Kidney (tissue), 14 donors: ENCODE measurements around the gene AK9. TPM values are rescaled to one million over a fixed set of nuclear protein-coding genes. Genes with fewer than 3 reads are reported as not detected.

Source experiments
- DNase-seq, 5 donors: peaks; one replicate each; pipeline ENCODE4 v3.0.0-alpha.2; 2013 to 2020
- FAIRE-seq: peaks from 2 replicates; lab custom pipeline; 2012; peaks lifted over from hg19 to GRCh38; lab: Jason Lieb, UNC
- H3K27ac ChIP-seq, 2 donors: one replicate each; pipeline ENCODE4 v1.7.0; 2013; ENCODE audit warnings: low read depth in 2 of 2, low read length in 2 of 2, inconsistent platforms in 1 of 2
- H3K27me3 ChIP-seq: one replicate; pipeline ENCODE4 v1.7.1; 2013; ENCODE audit warnings: low read length, inconsistent platforms; ENCODE audit not compliant: control insufficient read depth, insufficient read depth
- H3K36me3 ChIP-seq, 3 donors: one replicate each; pipeline versions ENCODE4 v1.7.0 to v1.7.1; 2013; ENCODE audit warnings: low read length in 3 of 3, control low read depth in 1 of 3, inconsistent platforms in 1 of 3; ENCODE audit not compliant: insufficient read depth in 3 of 3, control insufficient read depth in 2 of 3
- H3K4me1 ChIP-seq, 3 donors: one replicate each; pipeline versions ENCODE4 v1.7.0 to v1.7.1; 2013; ENCODE audit warnings: low read length in 3 of 3, inconsistent platforms in 1 of 3, low read depth in 1 of 3; ENCODE audit not compliant: control insufficient read depth in 2 of 3, insufficient read depth in 2 of 3
- H3K4me3 ChIP-seq, 3 donors: one replicate each; pipeline versions ENCODE4 v1.7.0 to v1.8.1; 2013; ENCODE audit warnings: low read length in 3 of 3, control low read depth in 1 of 3, inconsistent platforms in 1 of 3
- H3K9ac ChIP-seq, 3 donors: one replicate each; pipeline versions ENCODE4 v1.7.0 to v1.7.1; 2013; ENCODE audit warnings: low read length in 3 of 3, control low read depth in 1 of 3, inconsistent platforms in 1 of 3
- H3K9me3 ChIP-seq, 3 donors: one replicate each; pipeline versions ENCODE4 v1.7.0 to v1.7.1; 2013; ENCODE audit warnings: low read length in 3 of 3, control low read depth in 1 of 3, inconsistent platforms in 1 of 3; ENCODE audit not compliant: control insufficient read depth in 2 of 3, insufficient read depth in 1 of 3
- CTCF ChIP-seq: IDR thresholded peaks from 3 replicates; pipeline ENCODE4 v1.5.1; 2012; ENCODE audit warnings: mild to moderate bottlenecking, moderate library complexity, borderline replicate concordance; ENCODE audit not compliant: insufficient read depth; ENCODE audit errors: extremely low read depth
- intact Hi-C: fragments of 100-400 bp; cut with DNase I; formaldehyde crosslinking; loops from one replicate; pipeline ENCODE4 v1.11.1; 2022
- polyA plus RNA-seq: library from polyadenylated mRNA; stranded (reverse); fragments of 350-450 nt; fragmentation: Illumina TruSeq; extraction: RNeasy Lipid Tissue Mini Kit (QIAGEN cat#74804); gene quantifications from one replicate; pipeline ENCODE4 v1.2.3, GENCODE V29; 2014; ENCODE audit warnings: low read depth, low replicate concordance; ENCODE audit not compliant: insufficient read depth
- total RNA-seq: library from RNA; stranded (reverse); fragmentation: NEBNext Ultra II Directional; extraction: Animal tissue kit (Norgen Biotek cat#: 25700); gene quantifications from one replicate; pipeline ENCODE4 v1.2.1, GENCODE V29; 2021
- donor health status: control.
- donor health status: control.
- donor health status: control.
- donor health status: control.
- donor health status: control.
- donor health status: DM: yes; HTN: yes; CAD: no.
- donor health status: Normal renal cell carcinoma (clear cell type).

Gene AK9
- total and polyA plus RNA-seq, 2 donors from 2014 or later: 4.6 to 10.9 TPM

GRCh38 chr6:109561844-109562243 is 129.2 kb downstream of the AK9 start:
- DNase-seq (no peak), FAIRE-seq (no peak)
- Histone ChIP-seq H3K4me1 (no peaks in the 10 kb centered on the region), H3K9me3 (peaks cover 0 to 3% (median 0%) of the 10 kb centered on the region in 3 donors), H3K4me3 (no peak overlapping the region), H3K36me3 (no peaks in the 10 kb centered on the region), H3K9ac (no peak overlapping the region), H3K27me3 (no peaks in the 10 kb centered on the region), H3K27ac (no peak overlapping the region)
- intact Hi-C loops: no loop called here
- no peak for TF ChIP-seq CTCF

GRCh38 chr6:109531446-109531845 is 159.6 kb downstream of the AK9 start:
- Histone ChIP-seq H3K9me3 (no peaks in the 10 kb centered on the region), H3K4me3 (no peak overlapping the region), H3K36me3 (no peaks in the 10 kb centered on the region), H3K9ac (no peak overlapping the region), H3K4me1 (no peaks in the 10 kb centered on the region), H3K27ac (no peak overlapping the region), H3K27me3 (no peaks in the 10 kb centered on the region)
- FAIRE-seq: no peak
- no peak for DNase-seq
- intact Hi-C loops: no loop called here
- no peak for TF ChIP-seq CTCF

DNA sequence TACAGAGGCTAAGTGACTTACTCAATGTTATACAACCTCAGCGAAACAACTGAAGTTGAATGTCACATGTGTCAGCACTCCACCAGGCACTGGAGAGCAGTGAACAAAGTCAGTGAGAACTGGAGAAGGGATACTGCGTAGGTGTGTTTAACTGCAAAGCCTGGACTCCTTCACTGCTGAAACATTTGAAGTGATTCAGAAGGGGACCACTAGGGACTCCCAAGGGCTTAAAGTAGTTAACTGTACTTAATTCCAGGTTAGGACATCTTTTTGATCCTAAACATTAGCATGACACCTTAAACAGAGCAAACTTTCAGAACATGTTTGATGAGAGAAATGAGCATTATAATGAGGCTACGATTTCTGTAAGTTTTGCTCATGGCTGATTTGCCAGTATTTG is 163.0 kb downstream of the AK9 start:
- DNase-seq (peak in 2 of 5 donors; percentile 25 to 42), FAIRE-seq (no peak)
- Histone ChIP-seq H3K9ac (no peak overlapping the region), H3K4me1 (no peaks in the 10 kb centered on the region), H3K9me3 (no peaks in the 10 kb centered on the region), H3K27me3 (no peaks in the 10 kb centered on the region), H3K27ac (no peak overlapping the region), H3K36me3 (no peaks in the 10 kb centered on the region), H3K4me3 (no peak overlapping the region)
- TF ChIP-seq CTCF: no peak
- intact Hi-C loops: no loop called here
